ENCODE measurements around the gene PLCXD1. TPM values are rescaled to one million over a fixed set of nuclear protein-coding genes. Genes with fewer than 3 reads are reported as not detected.
A peak's percentile ranks its signal among the peaks of the same experiment; 100 is the strongest.

Gene PLCXD1
- total RNA-seq, 1 experiment from 2014 or later: 19.1 TPM

DNA sequence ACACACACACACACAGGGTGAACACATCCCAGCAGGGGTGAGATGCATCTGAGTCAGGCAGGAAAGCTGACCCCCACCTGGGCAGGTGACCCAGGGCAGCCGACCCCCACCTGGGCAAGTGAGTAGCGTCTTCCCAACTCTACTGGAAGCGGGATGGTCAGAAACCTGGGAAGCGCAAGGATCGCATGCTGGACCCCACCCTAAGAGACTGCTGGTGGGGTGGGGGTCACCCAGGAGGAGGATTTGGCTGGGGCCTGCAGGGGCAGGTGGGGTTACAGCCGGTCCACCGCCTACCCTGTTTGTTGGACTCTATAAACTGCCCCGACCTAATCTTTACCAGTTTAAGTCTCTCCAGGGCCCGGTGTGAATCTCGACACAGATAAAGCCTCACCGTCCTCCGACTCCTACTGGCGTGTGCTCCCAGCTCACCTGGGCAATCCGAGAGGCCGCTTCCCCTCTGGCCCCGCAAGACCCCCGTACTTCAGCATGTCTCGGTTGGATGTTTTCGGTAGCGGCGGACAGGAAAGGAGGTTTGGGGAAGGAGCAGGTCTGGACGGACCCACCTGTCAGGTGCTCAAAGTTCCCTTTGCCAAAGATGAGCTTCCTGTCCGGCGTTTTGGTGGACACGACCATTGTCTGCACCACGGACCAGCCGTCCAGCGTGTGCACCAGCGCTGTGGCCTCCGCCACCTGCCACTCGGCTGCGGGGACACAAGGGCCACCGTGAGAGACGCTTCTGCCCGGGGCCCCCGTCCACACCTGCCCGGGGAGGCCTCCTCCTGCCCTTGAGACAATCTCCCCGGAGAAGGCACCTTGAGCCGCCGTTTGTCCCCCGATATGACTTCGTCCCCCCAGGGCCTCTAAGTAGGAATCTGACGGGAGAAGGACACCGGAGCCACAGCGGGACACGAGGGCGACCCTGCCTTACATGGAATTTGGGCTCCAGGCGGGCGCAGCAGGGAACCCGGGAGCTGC, 35.5 kb downstream of the PLCXD1 start:
- H3K4me1 Mint-ChIP-seq (ENCODE audit: low read depth, unreplicated experiment): no peaks in the 10 kb centered on the region
- H3K4me3 Mint-ChIP-seq (ENCODE audit: low read depth, unreplicated experiment): peak overlapping the region; percentile 80
- no peak overlapping the region for H3K27ac Mint-ChIP-seq (ENCODE audit: unreplicated experiment)
- no TSS peak for BruUV-seq (replicated peaks)
- intact Hi-C loops (cut with micrococcal nuclease; ENCODE audit: unreplicated experiment): no loop called here
- H3K27me3 Mint-ChIP-seq (ENCODE audit: unreplicated experiment): no peaks in the 10 kb centered on the region
- H3K36me3 Mint-ChIP-seq (ENCODE audit: insufficient read depth, unreplicated experiment): peaks cover 47% of the 10 kb centered on the region
- DNase-seq: no peak
- H3K9me3 Mint-ChIP-seq (ENCODE audit: low read depth, unreplicated experiment): peaks cover 3% of the 10 kb centered on the region
- TF ChIP-seq, protein P1, sequence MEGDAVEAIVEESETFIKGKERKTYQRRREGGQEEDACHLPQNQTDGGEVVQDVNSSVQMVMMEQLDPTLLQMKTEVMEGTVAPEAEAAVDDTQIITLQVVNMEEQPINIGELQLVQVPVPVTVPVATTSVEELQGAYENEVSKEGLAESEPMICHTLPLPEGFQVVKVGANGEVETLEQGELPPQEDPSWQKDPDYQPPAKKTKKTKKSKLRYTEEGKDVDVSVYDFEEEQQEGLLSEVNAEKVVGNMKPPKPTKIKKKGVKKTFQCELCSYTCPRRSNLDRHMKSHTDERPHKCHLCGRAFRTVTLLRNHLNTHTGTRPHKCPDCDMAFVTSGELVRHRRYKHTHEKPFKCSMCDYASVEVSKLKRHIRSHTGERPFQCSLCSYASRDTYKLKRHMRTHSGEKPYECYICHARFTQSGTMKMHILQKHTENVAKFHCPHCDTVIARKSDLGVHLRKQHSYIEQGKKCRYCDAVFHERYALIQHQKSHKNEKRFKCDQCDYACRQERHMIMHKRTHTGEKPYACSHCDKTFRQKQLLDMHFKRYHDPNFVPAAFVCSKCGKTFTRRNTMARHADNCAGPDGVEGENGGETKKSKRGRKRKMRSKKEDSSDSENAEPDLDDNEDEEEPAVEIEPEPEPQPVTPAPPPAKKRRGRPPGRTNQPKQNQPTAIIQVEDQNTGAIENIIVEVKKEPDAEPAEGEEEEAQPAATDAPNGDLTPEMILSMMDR (IDR thresholded peaks at IDR 0.05; ENCODE audit: unreplicated experiment): no peak
- CTCF ChIA-PET: no interaction called here

DNA sequence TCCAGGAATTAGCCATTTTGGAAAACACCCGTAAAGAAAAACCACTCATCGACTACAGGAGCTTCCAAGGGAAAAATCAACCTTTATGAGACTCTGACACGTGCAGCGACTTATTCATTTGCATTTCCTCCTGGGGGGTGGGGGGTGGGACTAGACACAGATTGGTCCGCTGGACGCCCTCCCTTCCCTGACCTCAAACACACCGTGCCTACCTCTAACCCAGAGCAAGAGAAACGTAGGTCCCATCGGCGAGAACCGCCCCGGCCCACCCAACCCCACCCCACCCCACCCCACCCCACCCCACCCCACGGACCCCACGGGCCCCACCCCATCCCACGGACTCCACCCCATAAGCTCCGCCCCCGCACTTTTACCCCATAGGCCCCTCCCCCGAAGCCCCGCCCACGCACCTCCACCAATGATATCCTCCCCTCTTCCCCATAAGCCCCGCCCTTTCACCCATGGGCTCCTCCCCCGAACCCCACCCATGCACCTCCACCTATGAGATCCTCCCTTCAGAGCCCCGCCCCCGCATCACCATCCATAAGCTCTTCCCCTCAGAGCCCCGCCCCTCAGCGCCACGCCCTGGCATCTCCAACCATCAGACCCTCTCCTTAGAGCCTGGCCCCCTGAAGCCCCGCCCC, 36.4 kb downstream of the PLCXD1 start:
- peaks cover 3% of the 10 kb centered on the region for H3K9me3 Mint-ChIP-seq (ENCODE audit: low read depth, unreplicated experiment)
- H3K36me3 Mint-ChIP-seq (ENCODE audit: insufficient read depth, unreplicated experiment): peaks cover 47% of the 10 kb centered on the region
- no peak for DNase-seq
- H3K4me1 Mint-ChIP-seq (ENCODE audit: low read depth, unreplicated experiment): no peaks in the 10 kb centered on the region
- no TSS peak for BruUV-seq (replicated peaks)
- TF ChIP-seq, protein P1 (IDR thresholded peaks at IDR 0.05; ENCODE audit: unreplicated experiment): no peak
- no peaks in the 10 kb centered on the region for H3K27me3 Mint-ChIP-seq (ENCODE audit: unreplicated experiment)
- intact Hi-C loops (cut with micrococcal nuclease; ENCODE audit: unreplicated experiment): no loop called here
- peak overlapping the region; percentile 99 for H3K27ac Mint-ChIP-seq (ENCODE audit: unreplicated experiment)
- H3K4me3 Mint-ChIP-seq (ENCODE audit: low read depth, unreplicated experiment): peak overlapping the region; percentile 80
- CTCF ChIA-PET: no interaction called here

DNA sequence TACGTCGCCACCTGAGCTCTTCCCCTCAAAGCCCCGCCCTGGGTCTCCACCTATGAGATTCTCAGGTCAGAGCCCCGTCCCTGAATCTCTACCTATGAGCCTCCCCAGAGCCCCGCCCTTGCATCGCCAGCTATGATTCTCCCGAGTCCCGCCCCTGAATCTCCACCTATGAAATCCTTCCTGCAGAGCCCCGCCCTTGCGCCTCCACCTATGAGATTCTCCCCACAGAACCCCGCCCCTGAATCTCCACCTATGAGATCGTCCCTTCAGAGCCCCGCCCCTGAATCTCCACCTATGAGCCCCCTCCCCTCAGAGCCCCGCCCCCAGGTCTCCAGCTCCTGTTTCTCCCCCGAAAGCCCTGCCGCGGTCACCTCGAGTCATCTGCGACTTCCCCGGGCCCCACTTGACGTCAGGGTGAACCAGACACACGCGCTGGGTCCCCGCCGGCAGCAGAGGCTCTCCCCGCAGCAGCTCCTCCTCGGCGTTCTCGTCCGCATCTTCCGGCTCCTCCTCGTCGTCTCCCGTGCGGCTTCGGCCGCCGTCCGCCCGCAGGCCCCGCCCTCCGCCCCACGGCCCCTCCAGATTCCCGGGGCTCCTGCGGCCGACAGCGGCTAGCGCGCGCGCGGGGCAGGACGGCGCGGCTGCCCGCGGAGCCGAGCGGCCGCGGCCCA, 37.0 kb downstream of the PLCXD1 start:
- peak overlapping the region; percentile 80 for H3K4me3 Mint-ChIP-seq (ENCODE audit: low read depth, unreplicated experiment)
- peaks cover 3% of the 10 kb centered on the region for H3K4me1 Mint-ChIP-seq (ENCODE audit: low read depth, unreplicated experiment)
- peaks cover 44% of the 10 kb centered on the region for H3K36me3 Mint-ChIP-seq (ENCODE audit: insufficient read depth, unreplicated experiment)
- peak overlapping the region; percentile 99 for H3K27ac Mint-ChIP-seq (ENCODE audit: unreplicated experiment)
- peak; percentile 93 for DNase-seq
- intact Hi-C loops (cut with micrococcal nuclease; ENCODE audit: unreplicated experiment): no loop called here
- H3K9me3 Mint-ChIP-seq (ENCODE audit: low read depth, unreplicated experiment): peaks cover 3% of the 10 kb centered on the region
- H3K27me3 Mint-ChIP-seq (ENCODE audit: unreplicated experiment): no peaks in the 10 kb centered on the region
- no TSS peak for BruUV-seq (replicated peaks)
- CTCF ChIA-PET: no interaction called here
- TF ChIP-seq, protein P1 (IDR thresholded peaks at IDR 0.05; ENCODE audit: unreplicated experiment): no peak

DNA sequence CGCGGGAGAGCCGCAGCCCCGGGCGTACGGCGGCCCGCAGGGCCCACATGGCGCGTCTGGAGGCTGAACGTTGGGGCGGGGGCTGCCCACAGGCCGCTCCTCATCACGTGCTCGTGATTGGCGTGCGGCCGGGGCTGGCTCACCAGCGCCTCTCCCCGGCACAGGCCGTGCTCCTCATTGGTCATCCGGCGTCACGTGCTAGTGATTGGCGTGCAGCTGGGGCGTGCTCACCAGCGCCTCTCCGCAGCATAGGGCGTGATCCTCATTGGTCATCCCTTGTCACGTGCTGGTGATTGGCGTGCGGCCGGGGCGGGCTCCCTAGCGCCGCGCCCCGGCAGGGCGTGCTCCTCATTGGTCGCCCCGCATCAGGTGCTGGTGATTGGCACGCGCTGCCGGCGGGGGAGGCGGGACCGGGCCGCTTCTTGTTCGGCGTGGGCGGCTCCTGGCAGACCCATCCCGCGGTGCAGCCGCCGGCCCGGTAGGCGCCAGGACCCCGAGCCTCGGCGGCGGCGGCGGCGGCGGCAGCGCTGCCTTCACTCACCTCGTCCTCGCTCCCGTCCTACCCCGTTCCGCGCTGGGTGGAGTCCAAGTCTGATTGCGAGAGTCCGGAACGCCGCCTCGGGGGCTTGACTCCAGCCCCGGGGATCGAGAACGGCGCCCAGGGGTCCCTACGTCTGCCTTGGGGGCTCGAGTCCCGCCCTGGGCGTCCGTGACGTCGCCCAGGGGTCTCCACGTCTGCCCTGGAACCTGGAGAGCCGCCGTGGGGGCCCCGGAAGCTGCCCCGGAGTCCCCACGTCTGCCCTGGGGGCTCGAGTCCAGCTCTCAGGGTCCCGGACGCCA, 37.8 kb downstream of the PLCXD1 start, which contains the start of gene GTPBP6:
GTPBP6 (minus strand) TSS at position 58 of the 840 bp plus-strand sequence; CDS start at position 49, 9 bp downstream.
- TF ChIP-seq, protein P1 (IDR thresholded peaks at IDR 0.05; ENCODE audit: unreplicated experiment): no peak
- no peaks in the 10 kb centered on the region for H3K27me3 Mint-ChIP-seq (ENCODE audit: unreplicated experiment)
- DNase-seq: peak; percentile 96
- intact Hi-C loops (cut with micrococcal nuclease; ENCODE audit: unreplicated experiment): no loop called here
- H3K27ac Mint-ChIP-seq (ENCODE audit: unreplicated experiment): peak within 1 kb of the TSS; percentile 99
- H3K4me3 Mint-ChIP-seq (ENCODE audit: low read depth, unreplicated experiment): peak within 1 kb of the TSS; percentile 80
- CTCF ChIA-PET: no interaction called here
- H3K36me3 Mint-ChIP-seq (ENCODE audit: insufficient read depth, unreplicated experiment): peaks cover 42% of the 10 kb centered on the region
- BruUV-seq (replicated peaks): no TSS peak
- peaks cover 3% of the 10 kb centered on the region for H3K9me3 Mint-ChIP-seq (ENCODE audit: low read depth, unreplicated experiment)
- H3K4me1 Mint-ChIP-seq (ENCODE audit: low read depth, unreplicated experiment): peaks cover 8% of the 10 kb centered on the region
